MCF 10A (cell line): ENCODE data around the gene OR8B8. TPM values are rescaled to one million over a fixed set of nuclear protein-coding genes. Genes with fewer than 3 reads are reported as not detected.

Experiments used
- BruUV-seq: library from RNA; stranded (reverse); fragments of 400-500 nt; replicated peaks from 2 replicates; lab custom pipeline; 2021; lab: Mats Ljungman, UMichigan
- CTCF ChIA-PET: fragments of 300-600 bp; sonication (Branson Sonifier 250); formaldehyde crosslinking; extraction: SDS; loops from one replicate; lab custom pipeline; 2021; ENCODE audit warnings: antibody characterized with exemption, inconsistent platforms; lab: Yijun Ruan, JAX
- POLR2A ChIA-PET: fragments of 300-600, 350-650 bp; sonication (Branson Sonifier 250); formaldehyde crosslinking; extraction: SDS; loops from one replicate; lab custom pipeline; 2020; ENCODE audit warnings: antibody characterized with exemption, inconsistent platforms; lab: Yijun Ruan, JAX
- DNase-seq: peaks from one replicate; pipeline ENCODE4 v3.0.0-alpha.2; 2018; ENCODE audit not compliant: unreplicated experiment
- H3K27ac Mint-ChIP-seq: one replicate; pipeline ENCODE4 v1.8.0; 2022; ENCODE audit warnings: mild to moderate bottlenecking, low read depth, mixed read lengths; ENCODE audit not compliant: unreplicated experiment
- H3K27me3 Mint-ChIP-seq: one replicate; pipeline ENCODE4 v1.8.0; 2022; ENCODE audit warnings: mixed read lengths; ENCODE audit not compliant: insufficient read depth, unreplicated experiment
- H3K36me3 Mint-ChIP-seq: one replicate; pipeline ENCODE4 v1.8.0; 2022; ENCODE audit warnings: mild to moderate bottlenecking, moderate library complexity, mixed read lengths; ENCODE audit not compliant: insufficient read depth, unreplicated experiment
- H3K4me1 Mint-ChIP-seq: one replicate; pipeline ENCODE4 v1.8.0; 2022; ENCODE audit warnings: mixed read lengths; ENCODE audit not compliant: insufficient read depth, unreplicated experiment
- H3K4me3 Mint-ChIP-seq: one replicate; pipeline ENCODE4 v1.8.0; 2022; ENCODE audit warnings: mild to moderate bottlenecking, moderate library complexity, mixed read lengths; ENCODE audit not compliant: unreplicated experiment
- H3K9me3 Mint-ChIP-seq: one replicate; pipeline ENCODE4 v1.8.0; 2022; ENCODE audit warnings: mixed read lengths; ENCODE audit not compliant: unreplicated experiment
- CTCF ChIP-seq: fragments of 200-600 bp; IDR thresholded peaks from one replicate; pipeline ENCODE4 v1.8.0; 2022; ENCODE audit warnings: antibody characterized with exemption, mild to moderate bottlenecking; ENCODE audit not compliant: unreplicated experiment
- intact Hi-C: fragments of 100-400 bp; cut with micrococcal nuclease; formaldehyde crosslinking; loops from 2 replicates; pipeline ENCODE4 v1.14.1; 2022
- total RNA-seq: library from RNA; stranded (reverse); gene quantifications from 2 replicates; pipeline ENCODE4 v1.2.3, GENCODE V29; 2022

OR8B8 gene
- total RNA-seq, 1 experiment from 2014 or later = not detected

- Mint-ChIP-seq H3K4me1 (no peaks in the 10 kb centered on the region), H3K9me3 (no peaks in the 10 kb centered on the region), H3K36me3 (no peaks in the 10 kb centered on the region), H3K27me3 (peaks cover 67% of the 10 kb centered on the region), H3K27ac (no peak overlapping the region), H3K4me3 (no peak overlapping the region)
- BruUV-seq = no TSS peak
- intact Hi-C loops = no loop called here
- POLR2A ChIA-PET = no interaction called here
- TF ChIP-seq CTCF = no peak
- CTCF ChIA-PET = interaction anchor here (0.9 kb wide), 1 partner anchor 109 kb away, joined by 3 read pairs; no protein-coding TSS in a partner anchor
- no peak for DNase-seq
Measured at GRCh38 chr11:124474079-124474478, 28.6 kb upstream of the OR8B8 start.

DNA sequence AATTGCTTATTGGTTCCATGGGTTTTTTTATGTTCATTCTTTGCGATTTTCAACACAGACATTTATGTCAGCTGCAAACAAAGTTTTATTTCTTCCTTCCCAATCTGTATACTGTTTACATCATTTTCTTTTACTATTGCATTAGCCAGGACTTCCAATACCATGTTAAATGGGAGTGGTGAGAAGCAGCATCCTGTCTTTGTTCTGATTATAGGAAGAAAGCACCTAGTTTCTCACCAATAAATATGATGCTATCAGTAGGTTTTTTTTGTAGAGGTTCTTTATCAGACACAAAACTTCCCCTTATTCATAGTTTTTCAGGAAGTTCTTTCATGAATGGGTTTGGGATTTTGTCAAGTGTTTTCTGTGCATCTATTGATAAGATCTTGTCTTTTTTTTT lies 28.0 kb upstream of the OR8B8 start:
- ChIA-PET CTCF (interaction anchor here (0.9 kb wide), 1 partner anchor 110 kb away, joined by 3 read pairs; no protein-coding TSS in a partner anchor), POLR2A (no interaction called here)
- H3K27ac Mint-ChIP-seq = no peak overlapping the region
- no peak for TF ChIP-seq CTCF
- intact Hi-C loops = no loop called here
- H3K9me3 Mint-ChIP-seq = no peaks in the 10 kb centered on the region
- BruUV-seq = no TSS peak
- peaks cover 73% of the 10 kb centered on the region for H3K27me3 Mint-ChIP-seq
- H3K36me3 Mint-ChIP-seq = no peaks in the 10 kb centered on the region
- DNase-seq = no peak
- no peak overlapping the region for H3K4me3 Mint-ChIP-seq
- H3K4me1 Mint-ChIP-seq = no peaks in the 10 kb centered on the region

GRCh38 chr11:124470561-124471227 lies 25.2 kb upstream of the OR8B8 start:
- Mint-ChIP-seq H3K27ac (no peak overlapping the region), H3K4me3 (no peak overlapping the region), H3K27me3 (peaks cover 77% of the 10 kb centered on the region), H3K4me1 (no peaks in the 10 kb centered on the region), H3K36me3 (no peaks in the 10 kb centered on the region), H3K9me3 (no peaks in the 10 kb centered on the region)
- ChIA-PET POLR2A (no interaction called here), CTCF (no interaction called here)
- no peak for DNase-seq
- TF ChIP-seq CTCF = no peak
- no TSS peak for BruUV-seq
- intact Hi-C loops = no loop called here

DNA sequence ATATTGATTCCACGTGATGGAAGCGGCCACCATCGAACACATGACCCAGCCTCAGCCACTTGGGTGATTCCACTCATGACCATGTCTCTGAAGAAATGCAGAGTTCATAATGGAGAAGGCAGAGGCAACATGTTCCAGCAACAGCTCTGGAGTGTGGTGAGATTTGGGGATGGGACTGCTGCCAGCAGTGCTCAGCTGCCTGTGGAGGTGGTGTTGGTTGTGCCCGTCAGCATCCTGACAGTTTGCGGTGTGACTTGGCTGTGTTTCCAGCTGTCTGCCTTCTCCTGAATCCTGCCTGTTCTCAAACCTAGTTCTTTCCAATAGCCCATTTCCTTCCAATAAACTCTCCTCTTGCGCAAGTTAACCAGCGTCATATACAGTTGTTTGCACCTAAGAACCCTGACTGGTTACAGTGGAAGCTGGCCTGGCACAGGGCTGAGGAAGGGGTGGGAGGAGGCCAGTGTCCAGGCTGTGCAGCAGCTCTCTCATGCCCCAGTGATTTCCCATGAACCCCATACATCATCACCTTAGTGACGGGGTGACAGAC lies 22.0 kb upstream of the OR8B8 start:
- H3K4me3 Mint-ChIP-seq = no peak overlapping the region
- intact Hi-C loops = no loop called here
- H3K27me3 Mint-ChIP-seq = peaks cover 44% of the 10 kb centered on the region
- H3K36me3 Mint-ChIP-seq = no peaks in the 10 kb centered on the region
- DNase-seq = peak; percentile 70
- no peaks in the 10 kb centered on the region for H3K9me3 Mint-ChIP-seq
- BruUV-seq = no TSS peak
- TF ChIP-seq CTCF = no peak
- ChIA-PET CTCF (no interaction called here), POLR2A (no interaction called here)
- H3K27ac Mint-ChIP-seq = no peak overlapping the region
- H3K4me1 Mint-ChIP-seq = no peaks in the 10 kb centered on the region
